Measurements from ENCODE around the gene PCNX1. TPM values are rescaled to one million over a fixed set of nuclear protein-coding genes. Genes with fewer than 3 reads are reported as not detected.

PCNX1 gene
- total and polyA plus RNA-seq, 9 of the 15 experiments (the other 6 are each of a cell fraction or from before 2014, with no cell fraction given): 0.30 to 4.5 (median 2.3) TPM

DNA sequence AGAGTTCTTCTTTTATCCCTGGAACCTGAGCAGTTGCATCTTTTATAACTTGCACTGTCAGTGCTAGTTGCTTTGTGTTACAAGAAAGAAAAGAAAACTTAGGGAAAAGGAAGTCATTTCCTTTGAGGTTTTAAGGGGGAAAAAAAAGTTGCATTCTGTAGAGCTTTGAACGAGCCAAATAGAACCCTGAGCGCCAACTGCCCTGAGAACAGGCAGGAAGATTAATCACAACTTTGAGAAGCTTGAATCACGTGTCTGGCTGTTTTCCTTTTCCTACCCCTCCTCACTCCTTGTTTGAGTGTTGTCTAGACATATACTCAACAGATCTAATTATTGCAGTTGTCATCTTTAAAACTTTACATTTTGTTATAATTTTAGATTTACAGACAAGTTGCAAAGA, 12.5 kb downstream of the PCNX1 start:
- intact Hi-C loops (cut with micrococcal nuclease) (no loop called here), in situ Hi-C loops (cut with MboI) (no loop called here)
- 0% methylated on average over 2 of the region's 3 CpGs for WGBS (ENCODE audit: insufficient coverage, low coverage, missing lambda C conversion rate)
- no peak for FAIRE-seq
- Histone ChIP-seq H3K4me3 (no peak overlapping the region), H3K9me3 (replicated peaks; ENCODE audit: control insufficient read depth, insufficient read depth, low read depth, low read length) (no peaks in the 10 kb centered on the region), H3K36me3 (ENCODE audit: control insufficient read depth, insufficient read depth, low read length) (no peaks in the 10 kb centered on the region), H3K4me1 (replicated peaks in 1 of 2; ENCODE audit: control insufficient read depth in 2 of 2, insufficient read depth in 2 of 2, low read length in 2 of 2) (no peaks in the 10 kb centered on the region), H3K27ac (ENCODE audit: extremely low read depth, low read depth, low read length) (no peak overlapping the region), H2AFZ (ENCODE audit: low read depth, low read length) (no peak overlapping the region), H3K27me3 (ENCODE audit: control insufficient read depth in 2 of 2, insufficient read depth in 2 of 2, low read length in 2 of 2) (no peaks in the 10 kb centered on the region), H4K20me1 (replicated peaks; ENCODE audit: control insufficient read depth, insufficient read depth, low read length) (no peaks in the 10 kb centered on the region), H3K9me1 (ENCODE audit: control insufficient read depth, insufficient read depth, low read length) (no peaks in the 10 kb centered on the region), H3K79me2 (ENCODE audit: control insufficient read depth, insufficient read depth, low read length) (no peaks in the 10 kb centered on the region), H3K4me2 (ENCODE audit: insufficient read depth, low read length) (no peak overlapping the region), H3K9ac (ENCODE audit: insufficient read depth in 1 of 2, low read depth in 2 of 2, low read length in 2 of 2) (no peak overlapping the region)
- BruUV-seq (replicated peaks): no TSS peak
- TF ChIP-seq, protein P1, sequence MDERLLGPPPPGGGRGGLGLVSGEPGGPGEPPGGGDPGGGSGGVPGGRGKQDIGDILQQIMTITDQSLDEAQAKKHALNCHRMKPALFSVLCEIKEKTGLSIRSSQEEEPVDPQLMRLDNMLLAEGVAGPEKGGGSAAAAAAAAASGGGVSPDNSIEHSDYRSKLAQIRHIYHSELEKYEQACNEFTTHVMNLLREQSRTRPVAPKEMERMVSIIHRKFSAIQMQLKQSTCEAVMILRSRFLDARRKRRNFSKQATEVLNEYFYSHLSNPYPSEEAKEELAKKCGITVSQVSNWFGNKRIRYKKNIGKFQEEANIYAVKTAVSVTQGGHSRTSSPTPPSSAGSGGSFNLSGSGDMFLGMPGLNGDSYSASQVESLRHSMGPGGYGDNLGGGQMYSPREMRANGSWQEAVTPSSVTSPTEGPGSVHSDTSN (CRISPR knock-in tag; IDR thresholded peaks at IDR 0.05; ENCODE audit: low read depth): no peak
- TF ChIP-seq, protein P1 (tag; conservative IDR thresholded peaks at IDR 0.05; ENCODE audit: low read depth): 0 out of 2 replicates have a peak, but pooled peaks have one; percentile 9
- TF ChIP-seq, protein P2, sequence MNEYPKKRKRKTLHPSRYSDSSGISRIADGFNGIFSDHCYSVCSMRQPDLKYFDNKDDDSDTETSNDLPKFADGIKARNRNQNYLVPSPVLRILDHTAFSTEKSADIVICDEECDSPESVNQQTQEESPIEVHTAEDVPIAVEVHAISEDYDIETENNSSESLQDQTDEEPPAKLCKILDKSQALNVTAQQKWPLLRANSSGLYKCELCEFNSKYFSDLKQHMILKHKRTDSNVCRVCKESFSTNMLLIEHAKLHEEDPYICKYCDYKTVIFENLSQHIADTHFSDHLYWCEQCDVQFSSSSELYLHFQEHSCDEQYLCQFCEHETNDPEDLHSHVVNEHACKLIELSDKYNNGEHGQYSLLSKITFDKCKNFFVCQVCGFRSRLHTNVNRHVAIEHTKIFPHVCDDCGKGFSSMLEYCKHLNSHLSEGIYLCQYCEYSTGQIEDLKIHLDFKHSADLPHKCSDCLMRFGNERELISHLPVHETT (CRISPR knock-in tag; conservative IDR thresholded peaks at IDR 0.05 in 1 of 2, IDR thresholded peaks at IDR 0.05 in 1 of 2): no peak
- TF ChIP-seq, protein P3, sequence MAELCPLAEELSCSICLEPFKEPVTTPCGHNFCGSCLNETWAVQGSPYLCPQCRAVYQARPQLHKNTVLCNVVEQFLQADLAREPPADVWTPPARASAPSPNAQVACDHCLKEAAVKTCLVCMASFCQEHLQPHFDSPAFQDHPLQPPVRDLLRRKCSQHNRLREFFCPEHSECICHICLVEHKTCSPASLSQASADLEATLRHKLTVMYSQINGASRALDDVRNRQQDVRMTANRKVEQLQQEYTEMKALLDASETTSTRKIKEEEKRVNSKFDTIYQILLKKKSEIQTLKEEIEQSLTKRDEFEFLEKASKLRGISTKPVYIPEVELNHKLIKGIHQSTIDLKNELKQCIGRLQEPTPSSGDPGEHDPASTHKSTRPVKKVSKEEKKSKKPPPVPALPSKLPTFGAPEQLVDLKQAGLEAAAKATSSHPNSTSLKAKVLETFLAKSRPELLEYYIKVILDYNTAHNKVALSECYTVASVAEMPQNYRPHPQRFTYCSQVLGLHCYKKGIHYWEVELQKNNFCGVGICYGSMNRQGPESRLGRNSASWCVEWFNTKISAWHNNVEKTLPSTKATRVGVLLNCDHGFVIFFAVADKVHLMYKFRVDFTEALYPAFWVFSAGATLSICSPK (IDR thresholded peaks at IDR 0.05; ENCODE audit: borderline replicate concordance): no peak
- TF ChIP-seq NFE2L1 (tag; IDR thresholded peaks at IDR 0.05; ENCODE audit: borderline replicate concordance, low read depth): no peak
- ATAC-seq: no peak
- CTCF ChIA-PET (ENCODE audit: low intra/inter-chr PET ratio): no interaction called here
- POLR2A ChIA-PET: no interaction called here
- DNase-seq (ENCODE audit: extremely low read depth in 1 of 4, low spot score in 3 of 4): no peak
